Skeletal muscle tissue (tissue), 4 donors: ENCODE measurements around the gene SLC35B3. TPM values are rescaled to one million over a fixed set of nuclear protein-coding genes. Genes with fewer than 3 reads are reported as not detected.

Experiments
- H3K27ac ChIP-seq: one replicate; pipeline ENCODE4 v1.7.0; 2013; ENCODE audit warnings: mild to moderate bottlenecking, low read depth, low read length, inconsistent platforms
- H3K27me3 ChIP-seq, 3 donors: one replicate each; pipeline ENCODE4 v1.7.0; 2013; ENCODE audit warnings: low read length in 3 of 3; ENCODE audit not compliant: control insufficient read depth in 3 of 3, insufficient read depth in 3 of 3
- H3K36me3 ChIP-seq, 3 donors: one replicate each; pipeline ENCODE4 v1.7.0; 2013; ENCODE audit warnings: low read length in 3 of 3; ENCODE audit not compliant: control insufficient read depth in 3 of 3, insufficient read depth in 3 of 3
- H3K4me1 ChIP-seq, 3 donors: one replicate each; pipeline ENCODE4 v1.7.0; 2013; ENCODE audit warnings: low read length in 3 of 3, mild to moderate bottlenecking in 3 of 3; ENCODE audit not compliant: control insufficient read depth in 3 of 3, insufficient read depth in 3 of 3
- H3K4me3 ChIP-seq, 3 donors: one replicate each; pipeline ENCODE4 v1.7.0; 2013; ENCODE audit warnings: low read length in 3 of 3
- H3K9ac ChIP-seq, 3 donors: one replicate each; pipeline ENCODE4 v1.7.0; 2013; ENCODE audit warnings: low read length in 3 of 3, mild to moderate bottlenecking in 3 of 3, moderate library complexity in 2 of 3, low read depth in 1 of 3
- H3K9me3 ChIP-seq, 3 donors: one replicate each; pipeline ENCODE4 v1.7.0; 2013; ENCODE audit warnings: low read length in 3 of 3; ENCODE audit not compliant: control insufficient read depth in 3 of 3
- total RNA-seq: library from RNA; depleted of rRNA; stranded (reverse); fragments of >200 nt; gene quantifications from one replicate; pipeline ENCODE4 v1.2.3, GENCODE V29; 2014
- donor health status: Osteomylitis.

The SLC35B3 gene
- total RNA-seq, 1 donor from 2014 or later: 12.5 TPM

GRCh38 chr6:8387942-8388437 lies 47.4 kb downstream of the SLC35B3 start:
- H3K9me3 ChIP-seq: no peaks in the 10 kb centered on the region
- no peaks in the 10 kb centered on the region for H3K4me1 ChIP-seq
- no peak overlapping the region for H3K4me3 ChIP-seq
- no peak overlapping the region for H3K9ac ChIP-seq
- H3K27ac ChIP-seq: no peak overlapping the region
- H3K27me3 ChIP-seq: no peaks in the 10 kb centered on the region
- no peaks in the 10 kb centered on the region for H3K36me3 ChIP-seq

- Histone ChIP-seq H3K36me3 (no peaks in the 10 kb centered on the region), H3K9ac (no peak overlapping the region), H3K4me3 (no peak overlapping the region), H3K27ac (no peak overlapping the region), H3K4me1 (no peaks in the 10 kb centered on the region), H3K27me3 (no peaks in the 10 kb centered on the region), H3K9me3 (no peaks in the 10 kb centered on the region)
These were observed 51.8 kb downstream of the SLC35B3 start for GRCh38 chr6:8383584-8383983.

DNA sequence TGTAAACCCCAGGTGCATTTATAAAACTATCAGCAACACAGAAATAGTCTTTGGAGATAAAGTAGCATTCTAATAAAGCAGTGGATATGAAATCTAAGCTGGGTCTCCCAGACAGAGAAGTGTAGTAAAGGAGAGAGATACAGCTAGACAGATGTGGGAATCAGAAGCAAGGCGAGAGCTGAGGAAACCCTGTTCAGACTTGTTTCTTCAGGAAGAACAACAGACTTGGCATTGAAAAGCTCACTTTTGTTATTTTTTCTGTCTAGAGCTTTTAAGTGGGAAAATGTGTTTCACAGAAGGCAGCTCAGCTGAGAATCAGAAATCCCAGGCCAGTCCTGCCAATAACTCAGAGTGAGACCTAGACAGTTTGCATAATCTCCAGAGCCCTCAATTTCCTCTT lies 52.9 kb downstream of the SLC35B3 start:
- Histone ChIP-seq H3K27ac (no peak overlapping the region), H3K27me3 (no peaks in the 10 kb centered on the region), H3K4me3 (no peak overlapping the region)

GRCh38 chr6:8375916-8376315 lies 59.4 kb downstream of the SLC35B3 start:
- Histone ChIP-seq H3K27me3 (peaks cover 0 to 2% (median 0%) of the 10 kb centered on the region in 3 donors), H3K4me1 (no peaks in the 10 kb centered on the region), H3K9me3 (no peaks in the 10 kb centered on the region), H3K27ac (no peak overlapping the region), H3K4me3 (no peak overlapping the region), H3K36me3 (no peaks in the 10 kb centered on the region), H3K9ac (no peak overlapping the region)

More for the DNA sequence above, 52.9 kb downstream of the SLC35B3 start:
- no peaks in the 10 kb centered on the region for H3K36me3 ChIP-seq
- no peaks in the 10 kb centered on the region for H3K9me3 ChIP-seq
- no peak overlapping the region for H3K9ac ChIP-seq
- H3K4me1 ChIP-seq: no peaks in the 10 kb centered on the region
